ENCODE results near the gene SOX12.

Gene SOX12

GRCh38 chr20:290084-290831, 35.1 kb upstream of the SOX12 start, which contains the start of gene C20orf96:
TSS of gene C20orf96 (minus strand) at chr20:290750. CDS start at chr20:290610, 140 bp downstream.
- Histone ChIP-seq H3K4me1 (ENCODE audit: control insufficient read depth in 1 of 2, insufficient read depth in 2 of 2, low read length in 2 of 2) (peaks cover 0 to 7% of the 10 kb centered on the region in 2 donors), H3K27ac (ENCODE audit: low read length) (peak within 1 kb of the TSS; percentile 81), H3K9me3 (ENCODE audit: control insufficient read depth in 1 of 2, low read length in 2 of 2) (no peaks in the 10 kb centered on the region), H3K4me3 (ENCODE audit: low read depth in 1 of 2, low read length in 2 of 2) (peak within 1 kb of the TSS; percentile 86 to 92), H3K27me3 (ENCODE audit: low read depth, low read length) (no peaks in the 10 kb centered on the region), H3K36me3 (ENCODE audit: control insufficient read depth in 1 of 2, insufficient read depth in 2 of 2, low read length in 2 of 2) (no peaks in the 10 kb centered on the region)

- H3K36me3 ChIP-seq (ENCODE audit: control insufficient read depth in 1 of 2, insufficient read depth in 2 of 2, low read length in 2 of 2), result no peaks in the 10 kb centered on the region
Observed at GRCh38 chr20:294602-295001, 30.8 kb upstream of the SOX12 start.

GRCh38 chr20:295804-296203, 29.5 kb upstream of the SOX12 start:
- Histone ChIP-seq H3K4me1 (ENCODE audit: control insufficient read depth in 1 of 2, insufficient read depth in 2 of 2, low read length in 2 of 2) (peaks cover 22 to 26% of the 10 kb centered on the region in 2 donors), H3K27me3 (ENCODE audit: low read depth, low read length) (no peaks in the 10 kb centered on the region), H3K27ac (ENCODE audit: low read length) (no peak overlapping the region), H3K9me3 (ENCODE audit: control insufficient read depth in 1 of 2, low read length in 2 of 2) (no peaks in the 10 kb centered on the region), H3K4me3 (ENCODE audit: low read depth in 1 of 2, low read length in 2 of 2) (no peak overlapping the region), H3K36me3 (ENCODE audit: control insufficient read depth in 1 of 2, insufficient read depth in 2 of 2, low read length in 2 of 2) (no peaks in the 10 kb centered on the region)

More at GRCh38 chr20:294602-295001, 30.8 kb upstream of the SOX12 start:
- Histone ChIP-seq H3K27ac (ENCODE audit: low read length) (no peak overlapping the region), H3K9me3 (ENCODE audit: control insufficient read depth in 1 of 2, low read length in 2 of 2) (no peaks in the 10 kb centered on the region), H3K4me1 (ENCODE audit: control insufficient read depth in 1 of 2, insufficient read depth in 2 of 2, low read length in 2 of 2) (peaks cover 10 to 18% of the 10 kb centered on the region in 2 donors), H3K27me3 (ENCODE audit: low read depth, low read length) (no peaks in the 10 kb centered on the region), H3K4me3 (ENCODE audit: low read depth in 1 of 2, low read length in 2 of 2) (no peak overlapping the region)

GRCh38 chr20:297098-297924, 28.0 kb upstream of the SOX12 start, which contains the start of gene ZCCHC3:
TSS of gene ZCCHC3 (plus strand) at chr20:297570. CDS start at chr20:297587, 17 bp downstream.
- no peaks in the 10 kb centered on the region for H3K9me3 ChIP-seq (ENCODE audit: control insufficient read depth in 1 of 2, low read length in 2 of 2)
- peak within 1 kb of the TSS; percentile 95 to 97 for H3K4me3 ChIP-seq (ENCODE audit: low read depth in 1 of 2, low read length in 2 of 2)
- H3K4me1 ChIP-seq (ENCODE audit: control insufficient read depth in 1 of 2, insufficient read depth in 2 of 2, low read length in 2 of 2), result peaks cover 28 to 39% of the 10 kb centered on the region in 2 donors
- no peaks in the 10 kb centered on the region for H3K36me3 ChIP-seq (ENCODE audit: control insufficient read depth in 1 of 2, insufficient read depth in 2 of 2, low read length in 2 of 2)
- peak within 1 kb of the TSS; percentile 95 for H3K27ac ChIP-seq (ENCODE audit: low read length)
- H3K27me3 ChIP-seq (ENCODE audit: low read depth, low read length), result no peaks in the 10 kb centered on the region

GRCh38 chr20:297925-298775, 27.2 kb upstream of the SOX12 start:
- no peaks in the 10 kb centered on the region for H3K36me3 ChIP-seq (ENCODE audit: control insufficient read depth in 1 of 2, insufficient read depth in 2 of 2, low read length in 2 of 2)
- peaks cover 28 to 39% of the 10 kb centered on the region in 2 donors for H3K4me1 ChIP-seq (ENCODE audit: control insufficient read depth in 1 of 2, insufficient read depth in 2 of 2, low read length in 2 of 2)
- H3K27me3 ChIP-seq (ENCODE audit: low read depth, low read length), result no peaks in the 10 kb centered on the region
- no peaks in the 10 kb centered on the region for H3K9me3 ChIP-seq (ENCODE audit: control insufficient read depth in 1 of 2, low read length in 2 of 2)
- peak overlapping the region; percentile 95 for H3K27ac ChIP-seq (ENCODE audit: low read length)
- H3K4me3 ChIP-seq (ENCODE audit: low read depth in 1 of 2, low read length in 2 of 2), result peak overlapping the region; percentile 95 to 97

GRCh38 chr20:298776-299391, 26.5 kb upstream of the SOX12 start:
- Histone ChIP-seq H3K4me1 (ENCODE audit: control insufficient read depth in 1 of 2, insufficient read depth in 2 of 2, low read length in 2 of 2) (peaks cover 28 to 39% of the 10 kb centered on the region in 2 donors), H3K27me3 (ENCODE audit: low read depth, low read length) (no peaks in the 10 kb centered on the region), H3K9me3 (ENCODE audit: control insufficient read depth in 1 of 2, low read length in 2 of 2) (no peaks in the 10 kb centered on the region), H3K27ac (ENCODE audit: low read length) (peak overlapping the region; percentile 95), H3K36me3 (ENCODE audit: control insufficient read depth in 1 of 2, insufficient read depth in 2 of 2, low read length in 2 of 2) (no peaks in the 10 kb centered on the region), H3K4me3 (ENCODE audit: low read depth in 1 of 2, low read length in 2 of 2) (peak overlapping the region; percentile 95 to 97)

- Histone ChIP-seq H3K4me3 (ENCODE audit: low read depth in 1 of 2, low read length in 2 of 2) (peak overlapping the region; percentile 28 to 97), H3K4me1 (ENCODE audit: control insufficient read depth in 1 of 2, insufficient read depth in 2 of 2, low read length in 2 of 2) (peaks cover 28 to 39% of the 10 kb centered on the region in 2 donors), H3K27me3 (ENCODE audit: low read depth, low read length) (no peaks in the 10 kb centered on the region), H3K36me3 (ENCODE audit: control insufficient read depth in 1 of 2, insufficient read depth in 2 of 2, low read length in 2 of 2) (no peaks in the 10 kb centered on the region), H3K9me3 (ENCODE audit: control insufficient read depth in 1 of 2, low read length in 2 of 2) (no peaks in the 10 kb centered on the region), H3K27ac (ENCODE audit: low read length) (peak overlapping the region; percentile 19)
Observed at GRCh38 chr20:300345-300990, 24.9 kb upstream of the SOX12 start.

- H3K4me1 ChIP-seq (ENCODE audit: control insufficient read depth in 1 of 2, insufficient read depth in 2 of 2, low read length in 2 of 2), result peaks cover 24 to 35% of the 10 kb centered on the region in 2 donors
- no peak overlapping the region for H3K27ac ChIP-seq (ENCODE audit: low read length)
Observed at GRCh38 chr20:301886-302848, 23.2 kb upstream of the SOX12 start.

GRCh38 chr20:305745-306144, 19.6 kb upstream of the SOX12 start:
- H3K27me3 ChIP-seq (ENCODE audit: low read depth, low read length), result no peaks in the 10 kb centered on the region
- peaks cover 7 to 24% of the 10 kb centered on the region in 2 donors for H3K4me1 ChIP-seq (ENCODE audit: control insufficient read depth in 1 of 2, insufficient read depth in 2 of 2, low read length in 2 of 2)
- H3K36me3 ChIP-seq (ENCODE audit: control insufficient read depth in 1 of 2, insufficient read depth in 2 of 2, low read length in 2 of 2), result peaks cover 0 to 4% of the 10 kb centered on the region in 2 donors
- no peak overlapping the region for H3K4me3 ChIP-seq (ENCODE audit: low read depth in 1 of 2, low read length in 2 of 2)
- no peak overlapping the region for H3K27ac ChIP-seq (ENCODE audit: low read length)
- no peaks in the 10 kb centered on the region for H3K9me3 ChIP-seq (ENCODE audit: control insufficient read depth in 1 of 2, low read length in 2 of 2)

More at GRCh38 chr20:301886-302848, 23.2 kb upstream of the SOX12 start:
- Histone ChIP-seq H3K36me3 (ENCODE audit: control insufficient read depth in 1 of 2, insufficient read depth in 2 of 2, low read length in 2 of 2) (no peaks in the 10 kb centered on the region), H3K4me3 (ENCODE audit: low read depth in 1 of 2, low read length in 2 of 2) (no peak overlapping the region), H3K27me3 (ENCODE audit: low read depth, low read length) (no peaks in the 10 kb centered on the region), H3K9me3 (ENCODE audit: control insufficient read depth in 1 of 2, low read length in 2 of 2) (no peaks in the 10 kb centered on the region)
